Mesothelial cell of epicardium (in vitro differentiated cells): ENCODE measurements around the gene POLE. TPM values are rescaled to one million over a fixed set of nuclear protein-coding genes. Genes with fewer than 3 reads are reported as not detected.

Experiments used
- DNase-seq, 2 experiments: peaks; one replicate each; pipeline ENCODE4 v3.0.0; 2021; ENCODE audit warnings: low spot score in 2 of 2; ENCODE audit not compliant: unreplicated experiment in 2 of 2
- H3K27ac Mint-ChIP-seq: 2 replicates; pipeline ENCODE4 v1.8.0; 2021; ENCODE audit warnings: mixed read lengths
- H3K27me3 Mint-ChIP-seq: 2 replicates; pipeline ENCODE4 v1.8.0; 2021; ENCODE audit warnings: low read depth, mixed read lengths
- H3K36me3 Mint-ChIP-seq: 2 replicates; pipeline ENCODE4 v1.8.0; 2021; ENCODE audit warnings: mixed read lengths
- H3K4me1 Mint-ChIP-seq: 2 replicates; pipeline ENCODE4 v1.8.0; 2021; ENCODE audit warnings: mixed read lengths
- H3K4me3 Mint-ChIP-seq: 2 replicates; pipeline ENCODE4 v1.8.0; 2021; ENCODE audit warnings: mild to moderate bottlenecking, moderate library complexity, mixed read lengths
- H3K9me3 Mint-ChIP-seq: 2 replicates; pipeline ENCODE4 v1.8.0; 2021; ENCODE audit warnings: mixed read lengths
- CTCF ChIP-seq: fragments of 200-600 bp; sonication (generic); IDR thresholded peaks from one replicate; pipeline ENCODE4 v1.5.0; 2021; ENCODE audit warnings: antibody characterized with exemption; ENCODE audit not compliant: unreplicated experiment
- total RNA-seq: library from RNA; stranded (reverse); gene quantifications from 3 replicates; pipeline ENCODE4 v1.2.1, GENCODE V29; 2021

Gene POLE
- total RNA-seq, 1 donor from 2014 or later, result 124 TPM

GRCh38 chr12:132726386-132726785 lies 39.2 kb upstream of the POLE start:
- Mint-ChIP-seq H3K4me3 (no peak overlapping the region), H3K9me3 (no peaks in the 10 kb centered on the region), H3K4me1 (no peaks in the 10 kb centered on the region), H3K27me3 (no peaks in the 10 kb centered on the region), H3K27ac (no peak overlapping the region), H3K36me3 (peaks cover 61% of the 10 kb centered on the region)
- DNase-seq, result no peak
- TF ChIP-seq CTCF, result no peak

GRCh38 chr12:132724506-132725241 lies 37.5 kb upstream of the POLE start:
- peaks cover 53% of the 10 kb centered on the region for H3K36me3 Mint-ChIP-seq
- DNase-seq, result no peak
- H3K27me3 Mint-ChIP-seq, result no peaks in the 10 kb centered on the region
- H3K4me1 Mint-ChIP-seq, result no peaks in the 10 kb centered on the region
- no peak overlapping the region for H3K4me3 Mint-ChIP-seq
- no peak overlapping the region for H3K27ac Mint-ChIP-seq
- H3K9me3 Mint-ChIP-seq, result no peaks in the 10 kb centered on the region
- TF ChIP-seq CTCF, result no peak

GRCh38 chr12:132723764-132724140 lies 36.6 kb upstream of the POLE start:
- no peak for TF ChIP-seq CTCF
- Mint-ChIP-seq H3K27me3 (no peaks in the 10 kb centered on the region), H3K9me3 (no peaks in the 10 kb centered on the region), H3K4me3 (no peak overlapping the region), H3K27ac (no peak overlapping the region), H3K4me1 (no peaks in the 10 kb centered on the region), H3K36me3 (peaks cover 55% of the 10 kb centered on the region)
- DNase-seq, result no peak

GRCh38 chr12:132723015-132723763 lies 36.0 kb upstream of the POLE start:
- no peaks in the 10 kb centered on the region for H3K9me3 Mint-ChIP-seq
- H3K27ac Mint-ChIP-seq, result no peak overlapping the region
- H3K36me3 Mint-ChIP-seq, result peaks cover 50% of the 10 kb centered on the region
- H3K4me3 Mint-ChIP-seq, result no peak overlapping the region
- H3K4me1 Mint-ChIP-seq, result no peaks in the 10 kb centered on the region
- no peak for TF ChIP-seq CTCF
- no peak for DNase-seq
- no peaks in the 10 kb centered on the region for H3K27me3 Mint-ChIP-seq

- no peaks in the 10 kb centered on the region for H3K9me3 Mint-ChIP-seq
- H3K27ac Mint-ChIP-seq, result no peak overlapping the region
- peaks cover 35% of the 10 kb centered on the region for H3K36me3 Mint-ChIP-seq
- DNase-seq, result no peak
- H3K27me3 Mint-ChIP-seq, result no peaks in the 10 kb centered on the region
- H3K4me3 Mint-ChIP-seq, result no peak overlapping the region
- H3K4me1 Mint-ChIP-seq, result no peaks in the 10 kb centered on the region
- TF ChIP-seq CTCF, result no peak
These were observed 33.6 kb upstream of the POLE start for GRCh38 chr12:132720606-132721345.
